AG10803 (cell line): ENCODE measurements around the gene OSM.
A peak's percentile ranks its signal among the peaks of the same experiment; 100 is the strongest.

Experiments
- DNase-seq: peaks from one replicate; pipeline ENCODE4 v3.0.0; 2010; ENCODE audit warnings: low read depth
- H3K4me3 ChIP-seq: 2 replicates; pipeline ENCODE4 v1.5.1; 2011; ENCODE audit warnings: mild to moderate bottlenecking, low read length, control low read depth
- CTCF ChIP-seq: conservative IDR thresholded peaks from 2 replicates; pipeline ENCODE4 v1.5.1; 2011; ENCODE audit warnings: mild to moderate bottlenecking, low read length, control low read depth, inconsistent platforms

The OSM gene

DNA sequence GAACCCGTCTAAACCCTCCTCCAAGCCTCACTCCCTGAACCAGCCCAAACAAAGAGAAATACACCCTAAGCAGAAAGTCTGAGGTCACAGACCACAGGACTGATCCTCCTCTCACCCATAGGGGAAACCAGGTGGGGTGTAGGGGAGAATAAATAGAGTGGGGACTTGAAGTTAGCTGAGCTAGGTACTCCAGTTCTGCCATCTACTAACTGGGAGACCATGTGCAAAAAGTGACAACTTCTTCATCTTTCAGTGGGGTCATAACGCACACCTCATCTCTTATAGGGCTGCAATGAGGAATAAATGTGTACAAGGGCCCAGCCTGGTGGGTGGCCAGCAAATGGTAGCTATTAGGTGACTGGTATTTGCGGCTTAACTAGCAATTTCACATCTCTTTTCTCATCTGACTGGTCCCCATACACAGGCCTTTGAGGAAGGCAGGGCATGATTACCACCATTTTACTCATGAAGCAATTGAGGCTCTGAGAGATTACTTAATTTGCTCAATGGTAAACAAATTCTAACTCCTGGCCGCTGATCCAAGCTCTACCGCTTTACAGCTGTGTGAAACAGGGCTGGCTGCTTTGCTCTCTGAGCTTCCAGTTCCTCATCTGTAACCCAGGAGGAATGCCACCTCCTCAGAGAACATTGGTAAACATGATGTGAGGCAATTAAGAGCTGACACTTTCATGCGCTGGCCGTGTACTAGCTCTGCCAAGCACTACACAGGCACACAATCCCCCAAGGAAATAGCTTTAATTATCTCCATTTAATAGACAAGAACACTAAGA, 43.5 kb upstream of the OSM start:
- DNase-seq, result peak; percentile 90
- no peak for TF ChIP-seq CTCF
- no peak overlapping the region for H3K4me3 ChIP-seq

DNA sequence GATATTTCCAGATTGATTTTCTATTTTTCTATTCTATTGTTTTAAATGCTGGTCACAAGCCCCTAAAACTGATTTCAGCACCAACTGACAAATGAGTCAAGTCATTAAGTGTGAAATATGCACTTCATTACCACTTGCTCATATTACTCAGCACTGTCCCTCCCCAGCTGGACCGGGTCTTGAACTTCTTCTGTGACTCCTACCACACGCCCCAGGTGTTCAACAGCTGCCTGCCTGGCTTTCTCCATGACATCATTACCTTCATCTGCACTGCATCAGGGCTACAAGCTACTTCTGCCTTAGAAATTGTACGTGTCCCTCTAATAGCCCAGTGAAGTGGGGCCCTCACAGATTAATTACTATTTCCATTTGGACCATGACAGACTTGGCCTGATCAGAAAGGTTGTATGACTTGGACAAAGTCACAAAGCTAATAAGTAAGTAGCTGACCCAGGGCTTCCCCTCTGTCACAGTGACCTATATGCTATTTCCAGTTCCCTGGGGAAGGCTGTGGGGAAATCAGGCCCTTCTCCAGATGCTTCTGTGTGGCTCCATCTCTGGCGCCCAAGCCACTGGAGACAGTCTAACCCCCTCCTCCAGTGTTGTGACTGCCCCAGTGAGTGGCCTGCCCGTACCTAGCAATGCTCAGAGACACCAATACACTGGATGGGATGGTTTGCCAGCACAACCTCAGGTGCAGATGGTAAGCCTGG, 42.0 kb upstream of the OSM start:
- TF ChIP-seq CTCF, result no peak
- peak; percentile 72 for DNase-seq
- H3K4me3 ChIP-seq, result no peak overlapping the region

GRCh38 chr22:30308093-30308492, 41.4 kb upstream of the OSM start:
- H3K4me3 ChIP-seq, result no peak overlapping the region
- no peak for DNase-seq
- TF ChIP-seq CTCF, result no peak

DNA sequence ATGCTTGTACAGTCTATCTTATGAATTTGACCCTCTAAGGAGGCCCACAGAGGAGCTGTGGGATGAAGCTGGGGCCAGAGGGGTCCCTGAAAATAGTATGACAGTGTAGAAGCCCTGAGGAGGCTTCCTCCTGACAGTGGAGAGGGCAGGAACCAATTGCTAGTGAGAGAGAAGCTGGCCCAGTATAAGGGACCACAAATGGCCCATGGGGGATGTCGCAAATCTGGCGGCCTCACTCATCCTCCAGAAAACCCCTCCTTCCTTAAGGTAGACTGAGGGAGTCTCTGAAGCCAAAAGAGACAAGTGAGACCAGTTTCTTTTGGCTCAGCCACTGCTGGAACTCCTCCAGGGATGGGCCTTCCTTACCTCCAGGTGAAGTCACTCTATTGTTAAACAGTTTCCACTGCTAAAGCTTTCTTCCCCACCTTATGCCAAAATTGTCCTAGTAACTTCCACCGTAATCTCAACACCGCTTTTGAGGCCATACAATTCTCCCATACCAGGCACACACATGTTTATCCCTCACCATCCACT, 40.5 kb upstream of the OSM start:
- DNase-seq, result no peak
- TF ChIP-seq CTCF, result no peak
- no peak overlapping the region for H3K4me3 ChIP-seq

DNA sequence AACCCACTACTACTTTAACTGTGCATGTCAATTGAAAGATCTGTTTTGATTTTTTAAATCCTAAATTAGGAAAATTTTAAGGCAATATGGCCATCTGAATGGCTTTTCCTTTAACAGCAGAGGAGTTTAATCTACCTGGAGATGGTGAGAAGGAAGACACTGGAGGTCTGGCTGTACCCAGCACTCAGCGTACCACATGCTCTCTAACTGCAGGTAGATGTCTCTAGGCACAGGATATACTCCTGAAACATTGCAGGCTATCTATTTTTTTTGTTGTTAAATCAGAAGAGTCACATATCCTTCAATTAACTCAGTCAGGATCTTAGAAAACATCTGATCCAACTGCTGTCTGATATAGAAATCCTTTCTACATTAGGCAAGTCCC, 40.0 kb upstream of the OSM start:
- DNase-seq, result no peak
- no peak for TF ChIP-seq CTCF
- H3K4me3 ChIP-seq, result no peak overlapping the region

DNA sequence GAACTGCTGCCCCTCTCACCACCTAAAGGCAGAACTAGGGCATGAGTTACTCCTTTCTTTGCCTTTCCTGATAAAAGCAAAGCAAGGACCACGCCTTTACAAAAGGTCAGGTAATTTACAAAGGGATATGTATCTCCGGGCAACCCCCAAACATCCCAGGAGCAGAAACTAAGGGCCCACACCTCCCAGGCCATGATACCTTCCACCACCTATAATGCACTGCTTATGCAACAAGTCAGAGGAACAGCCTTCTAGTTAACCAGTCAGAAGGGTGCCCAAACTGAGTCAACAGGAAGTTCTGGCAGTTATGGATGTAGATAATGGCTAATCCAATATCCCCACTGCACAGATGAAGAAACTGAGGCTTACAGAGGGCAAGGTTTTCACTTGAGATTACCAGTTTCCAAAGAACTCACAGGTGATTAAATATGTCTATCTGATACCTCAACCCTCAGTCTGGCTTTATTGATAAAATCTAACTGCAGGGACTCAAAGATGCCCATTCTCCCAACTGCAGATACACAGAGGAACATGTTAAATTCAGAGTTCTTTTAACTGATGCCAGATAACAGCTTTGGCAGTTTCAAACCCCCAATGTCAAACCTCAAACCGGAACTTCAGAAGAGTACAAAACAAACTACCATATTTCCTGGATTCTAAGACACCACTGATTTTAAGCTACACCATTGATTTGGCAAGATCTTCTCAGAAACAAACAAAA, 39.4 kb upstream of the OSM start:
- H3K4me3 ChIP-seq, result no peak overlapping the region
- no peak for TF ChIP-seq CTCF
- DNase-seq, result no peak
